ENCODE measurements around the gene MROH2A. TPM values are rescaled to one million over a fixed set of nuclear protein-coding genes. Genes with fewer than 3 reads are reported as not detected.

Gene MROH2A
- total RNA-seq, 1 donor from 2014 or later = 0.31 TPM

- no peaks in the 10 kb centered on the region for H3K27me3 Mint-ChIP-seq (ENCODE audit: unreplicated experiment)
- TF ChIP-seq, protein P1, sequence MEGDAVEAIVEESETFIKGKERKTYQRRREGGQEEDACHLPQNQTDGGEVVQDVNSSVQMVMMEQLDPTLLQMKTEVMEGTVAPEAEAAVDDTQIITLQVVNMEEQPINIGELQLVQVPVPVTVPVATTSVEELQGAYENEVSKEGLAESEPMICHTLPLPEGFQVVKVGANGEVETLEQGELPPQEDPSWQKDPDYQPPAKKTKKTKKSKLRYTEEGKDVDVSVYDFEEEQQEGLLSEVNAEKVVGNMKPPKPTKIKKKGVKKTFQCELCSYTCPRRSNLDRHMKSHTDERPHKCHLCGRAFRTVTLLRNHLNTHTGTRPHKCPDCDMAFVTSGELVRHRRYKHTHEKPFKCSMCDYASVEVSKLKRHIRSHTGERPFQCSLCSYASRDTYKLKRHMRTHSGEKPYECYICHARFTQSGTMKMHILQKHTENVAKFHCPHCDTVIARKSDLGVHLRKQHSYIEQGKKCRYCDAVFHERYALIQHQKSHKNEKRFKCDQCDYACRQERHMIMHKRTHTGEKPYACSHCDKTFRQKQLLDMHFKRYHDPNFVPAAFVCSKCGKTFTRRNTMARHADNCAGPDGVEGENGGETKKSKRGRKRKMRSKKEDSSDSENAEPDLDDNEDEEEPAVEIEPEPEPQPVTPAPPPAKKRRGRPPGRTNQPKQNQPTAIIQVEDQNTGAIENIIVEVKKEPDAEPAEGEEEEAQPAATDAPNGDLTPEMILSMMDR (IDR thresholded peaks at IDR 0.05; ENCODE audit: unreplicated experiment) = no peak
- DNase-seq (ENCODE audit: low spot score) = no peak
Measured at GRCh38 chr2:233811732-233812131, 33.6 kb downstream of the MROH2A start.

DNA sequence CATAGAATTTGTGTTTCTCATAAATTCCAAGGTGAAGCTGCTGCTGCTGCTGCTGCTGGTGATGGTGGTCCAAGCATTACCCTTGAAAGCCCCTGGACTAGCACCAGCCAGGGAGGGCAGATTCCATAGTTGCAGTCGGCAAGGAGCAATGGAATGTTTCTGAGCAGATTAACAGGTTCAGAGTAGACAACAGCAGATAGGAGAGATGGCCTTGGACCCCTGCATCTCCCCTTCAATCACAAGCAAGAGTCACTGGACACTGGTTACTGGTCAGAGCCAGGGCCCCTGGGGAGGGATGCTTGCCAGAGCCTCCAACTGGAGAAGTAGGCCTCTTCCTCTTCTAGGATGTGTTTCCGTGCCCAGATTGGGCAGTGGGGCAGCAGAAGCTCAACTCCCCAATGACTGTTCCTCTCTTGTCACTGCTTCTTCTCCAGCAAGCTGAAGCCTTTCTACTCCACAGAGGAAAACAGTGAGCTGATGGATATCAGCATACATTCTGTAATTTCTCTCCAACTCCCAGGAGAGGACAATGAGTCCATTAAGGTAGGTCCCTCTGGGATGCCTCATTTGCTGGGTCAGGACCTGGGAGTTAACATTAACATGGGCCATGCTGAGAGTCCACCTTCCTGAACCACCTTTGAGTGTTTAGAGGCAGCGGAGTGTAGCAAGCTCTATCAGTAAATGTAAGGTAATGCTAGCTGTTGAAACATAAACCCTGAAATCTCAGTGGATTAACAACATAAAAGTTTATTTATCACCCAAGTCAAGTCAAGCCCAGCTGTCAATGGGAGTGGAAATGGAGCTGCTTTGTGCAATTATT is 35.3 kb downstream of the MROH2A start:
- Mint-ChIP-seq H3K36me3 (ENCODE audit: low read depth, unreplicated experiment) (no peaks in the 10 kb centered on the region), H3K4me3 (ENCODE audit: unreplicated experiment) (no peak overlapping the region), H3K27ac (ENCODE audit: unreplicated experiment) (no peak overlapping the region), H3K4me1 (ENCODE audit: unreplicated experiment) (peaks cover 3% of the 10 kb centered on the region), H3K27me3 (ENCODE audit: unreplicated experiment) (no peaks in the 10 kb centered on the region), H3K9me3 (ENCODE audit: unreplicated experiment) (no peaks in the 10 kb centered on the region)
- TF ChIP-seq, protein P1 (IDR thresholded peaks at IDR 0.05; ENCODE audit: unreplicated experiment) = no peak
- DNase-seq (ENCODE audit: low spot score) = no peak

More at GRCh38 chr2:233811732-233812131, 33.6 kb downstream of the MROH2A start:
- no peaks in the 10 kb centered on the region for H3K9me3 Mint-ChIP-seq (ENCODE audit: unreplicated experiment)
- H3K36me3 Mint-ChIP-seq (ENCODE audit: low read depth, unreplicated experiment) = no peaks in the 10 kb centered on the region
- H3K4me1 Mint-ChIP-seq (ENCODE audit: unreplicated experiment) = no peaks in the 10 kb centered on the region
- no peak overlapping the region for H3K4me3 Mint-ChIP-seq (ENCODE audit: unreplicated experiment)
- H3K27ac Mint-ChIP-seq (ENCODE audit: unreplicated experiment) = no peak overlapping the region

DNA sequence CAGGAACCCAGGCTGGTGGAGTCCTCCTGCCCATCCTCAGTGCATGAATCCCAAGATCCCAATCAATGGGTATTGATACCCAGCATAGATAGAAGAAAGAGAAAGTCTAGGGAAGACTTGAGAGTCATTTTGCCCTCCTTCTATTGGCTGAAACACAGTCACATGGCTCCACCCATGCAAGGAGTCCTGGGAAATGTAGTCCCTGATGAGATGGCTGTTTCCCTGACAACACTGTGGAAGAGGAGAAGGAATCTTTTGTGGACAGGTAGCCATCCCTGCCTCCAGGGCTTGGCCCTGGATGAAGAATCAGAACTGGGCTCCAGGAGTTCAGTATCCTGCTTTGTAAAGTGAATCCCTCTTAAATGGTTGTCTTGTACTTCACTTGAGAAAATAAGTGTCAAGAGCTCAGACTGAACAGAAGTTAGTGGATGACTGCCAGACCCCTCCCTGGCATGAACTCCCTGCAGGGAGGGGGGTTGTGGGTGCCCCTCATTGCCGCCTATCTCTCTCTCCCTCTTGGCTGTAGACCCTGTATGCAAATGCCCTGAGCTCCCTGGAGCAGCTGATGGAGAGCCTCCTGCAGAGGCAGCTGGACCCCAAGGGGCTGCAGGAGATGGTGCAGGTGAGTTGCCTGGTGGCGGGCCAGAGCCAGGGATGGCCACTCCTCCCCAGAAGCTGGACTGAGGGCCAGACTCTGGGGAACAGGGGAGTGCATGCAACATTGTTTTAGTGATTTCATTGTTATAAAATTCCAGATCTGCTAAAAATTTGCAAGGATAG is 36.1 kb downstream of the MROH2A start:
- no peak overlapping the region for H3K27ac Mint-ChIP-seq (ENCODE audit: unreplicated experiment)
- no peak for DNase-seq (ENCODE audit: low spot score)
- H3K27me3 Mint-ChIP-seq (ENCODE audit: unreplicated experiment) = no peaks in the 10 kb centered on the region

GRCh38 chr2:233815861-233816260 is 37.7 kb downstream of the MROH2A start:
- H3K36me3 Mint-ChIP-seq (ENCODE audit: low read depth, unreplicated experiment) = no peaks in the 10 kb centered on the region
- H3K4me3 Mint-ChIP-seq (ENCODE audit: unreplicated experiment) = no peak overlapping the region
- peaks cover 3% of the 10 kb centered on the region for H3K4me1 Mint-ChIP-seq (ENCODE audit: unreplicated experiment)
- TF ChIP-seq, protein P1 (IDR thresholded peaks at IDR 0.05; ENCODE audit: unreplicated experiment) = no peak
- H3K27me3 Mint-ChIP-seq (ENCODE audit: unreplicated experiment) = no peaks in the 10 kb centered on the region
- DNase-seq (ENCODE audit: low spot score) = no peak
- no peaks in the 10 kb centered on the region for H3K9me3 Mint-ChIP-seq (ENCODE audit: unreplicated experiment)
- H3K27ac Mint-ChIP-seq (ENCODE audit: unreplicated experiment) = no peak overlapping the region

More for the DNA sequence above, 36.1 kb downstream of the MROH2A start:
- H3K4me1 Mint-ChIP-seq (ENCODE audit: unreplicated experiment) = peaks cover 3% of the 10 kb centered on the region
- no peaks in the 10 kb centered on the region for H3K9me3 Mint-ChIP-seq (ENCODE audit: unreplicated experiment)
- TF ChIP-seq, protein P1 (IDR thresholded peaks at IDR 0.05; ENCODE audit: unreplicated experiment) = no peak
- H3K36me3 Mint-ChIP-seq (ENCODE audit: low read depth, unreplicated experiment) = no peaks in the 10 kb centered on the region
- no peak overlapping the region for H3K4me3 Mint-ChIP-seq (ENCODE audit: unreplicated experiment)

All from endothelial cell (in vitro differentiated cells).